NT2/D1 (cell line): ENCODE measurements around the gene ZNF280C.

Source experiments
- DNase-seq: peaks from one replicate; pipeline ENCODE4 v3.0.0-alpha.2; 2011; ENCODE audit warnings: low read depth, low spot score
- H3K27me3 ChIP-seq: 2 replicates; pipeline ENCODE4 v1.6.0; 2011; ENCODE audit warnings: mild to moderate bottlenecking; ENCODE audit not compliant: insufficient read length, insufficient read depth
- H3K36me3 ChIP-seq: 2 replicates; pipeline ENCODE4 v1.6.1; 2011; ENCODE audit warnings: mild to moderate bottlenecking, low read length, mixed read lengths; ENCODE audit not compliant: insufficient read depth, insufficient read length
- H3K4me1 ChIP-seq: 2 replicates; pipeline ENCODE4 v1.5.1; 2011; ENCODE audit not compliant: insufficient read depth, insufficient read length
- H3K4me3 ChIP-seq: 2 replicates; pipeline ENCODE4 v1.5.1; 2011; ENCODE audit warnings: low read depth; ENCODE audit not compliant: insufficient read length
- H3K9ac ChIP-seq: 2 replicates; pipeline ENCODE4 v1.6.0; 2011; ENCODE audit warnings: low read depth; ENCODE audit not compliant: insufficient read length
- H3K9me3 ChIP-seq: 2 replicates; pipeline ENCODE4 v1.5.1; 2011; ENCODE audit warnings: mild to moderate bottlenecking, low read length; ENCODE audit not compliant: insufficient read depth
- SUZ12 ChIP-seq: IDR thresholded peaks from 2 replicates; pipeline ENCODE4 v1.6.1; 2011; ENCODE audit not compliant: insufficient read length, insufficient read depth; ENCODE audit errors: extremely low read depth
- YY1 ChIP-seq: IDR thresholded peaks from 2 replicates; pipeline ENCODE4 v1.6.1; 2011; ENCODE audit not compliant: insufficient read length, insufficient read depth
- ZNF274 ChIP-seq: IDR thresholded peaks from 2 replicates; pipeline ENCODE4 v1.6.1; 2011; ENCODE audit warnings: mild to moderate bottlenecking, low read depth, low read length

ZNF280C gene

GRCh38 chrX:130268449-130269170 lies at the start of gene ZNF280C:
Gene ZNF280C (minus strand): TSS chrX:130268899. CDS start chrX:130260449, 8,450 bp downstream.
- Histone ChIP-seq H3K4me3 (peak within 1 kb of the TSS; percentile 51), H3K27me3 (no peaks in the 10 kb centered on the region), H3K36me3 (no peaks in the 10 kb centered on the region), H3K9me3 (peaks cover 6% of the 10 kb centered on the region; the same call in 1 of the 2 replicates), H3K4me1 (no peaks in the 10 kb centered on the region), H3K9ac (peak within 1 kb of the TSS; percentile 80)
- peak; percentile 80 for DNase-seq
- TF ChIP-seq YY1 (no peak), ZNF274 (no peak)

- no peaks in the 10 kb centered on the region for H3K36me3 ChIP-seq
- no peak for TF ChIP-seq YY1
- H3K4me3 ChIP-seq, result no peak overlapping the region
- no peaks in the 10 kb centered on the region for H3K27me3 ChIP-seq
- H3K9ac ChIP-seq, result no peak overlapping the region
- no peak for DNase-seq
- no peaks in the 10 kb centered on the region for H3K9me3 ChIP-seq
- no peaks in the 10 kb centered on the region for H3K4me1 ChIP-seq
Measured at GRCh38 chrX:130304587-130305368, 36.1 kb upstream of the ZNF280C start.

GRCh38 chrX:130301977-130302376 lies 33.3 kb upstream of the ZNF280C start:
- Histone ChIP-seq H3K4me1 (no peaks in the 10 kb centered on the region), H3K9ac (no peak overlapping the region), H3K27me3 (no peaks in the 10 kb centered on the region), H3K4me3 (no peak overlapping the region), H3K36me3 (no peaks in the 10 kb centered on the region), H3K9me3 (no peaks in the 10 kb centered on the region)
- DNase-seq, result no peak
- TF ChIP-seq SUZ12 (no peak), ZNF274 (no peak), YY1 (no peak)

GRCh38 chrX:130301405-130301804 lies 32.7 kb upstream of the ZNF280C start:
- H3K9me3 ChIP-seq, result no peaks in the 10 kb centered on the region
- H3K27me3 ChIP-seq, result no peaks in the 10 kb centered on the region
- H3K36me3 ChIP-seq, result no peaks in the 10 kb centered on the region
- H3K4me1 ChIP-seq, result no peaks in the 10 kb centered on the region
- TF ChIP-seq YY1, result no peak
- no peak overlapping the region for H3K4me3 ChIP-seq
- H3K9ac ChIP-seq, result no peak overlapping the region
- DNase-seq, result no peak

GRCh38 chrX:130300010-130300282 lies 31.2 kb upstream of the ZNF280C start:
- Histone ChIP-seq H3K9ac (no peak overlapping the region), H3K4me3 (no peak overlapping the region), H3K27me3 (no peaks in the 10 kb centered on the region), H3K4me1 (no peaks in the 10 kb centered on the region), H3K36me3 (no peaks in the 10 kb centered on the region), H3K9me3 (no peaks in the 10 kb centered on the region)
- no peak for DNase-seq
- TF ChIP-seq SUZ12, result no peak

GRCh38 chrX:130299279-130300009 lies 30.7 kb upstream of the ZNF280C start:
- Histone ChIP-seq H3K36me3 (no peaks in the 10 kb centered on the region), H3K4me3 (no peak overlapping the region), H3K27me3 (no peaks in the 10 kb centered on the region), H3K4me1 (no peaks in the 10 kb centered on the region), H3K9ac (no peak overlapping the region), H3K9me3 (no peaks in the 10 kb centered on the region)
- no peak for DNase-seq
- TF ChIP-seq YY1 (no peak), ZNF274 (no peak), SUZ12 (no peak)

GRCh38 chrX:130296743-130297142 lies 28.0 kb upstream of the ZNF280C start:
- DNase-seq, result no peak
- H3K36me3 ChIP-seq, result no peaks in the 10 kb centered on the region
- no peaks in the 10 kb centered on the region for H3K4me1 ChIP-seq
- no peak overlapping the region for H3K9ac ChIP-seq
- TF ChIP-seq SUZ12 (no peak), ZNF274 (no peak), YY1 (no peak)
- H3K27me3 ChIP-seq, result no peaks in the 10 kb centered on the region
- H3K4me3 ChIP-seq, result no peak overlapping the region
- H3K9me3 ChIP-seq, result no peaks in the 10 kb centered on the region
